Right lobe of liver (tissue), 4 donors: ENCODE results near the gene SHCBP1.

ENCODE experiments used
- CTCF ChIP-seq, 4 donors: fragments of 200-600 bp in 3 of 4; fragments of 450-650 bp in 1 of 4; IDR thresholded peaks; one replicate each; pipeline versions ENCODE4 v1.5.1 to v1.8.0; 2016 to 2022; ENCODE audit warnings: antibody characterized with exemption in 4 of 4, mild to moderate bottlenecking in 2 of 4
- POLR2A ChIP-seq: fragments of 450-650 bp; IDR thresholded peaks from one replicate; pipeline ENCODE4 v1.6.1; 2017; ENCODE audit warnings: antibody characterized with exemption, mild to moderate bottlenecking
- donor health status: DM: no; HTN: no; CAD: no.
- donor health status: DM: no; HTN: no; CAD: no.
- donor health status: DM: no; HTN: yes; CAD: no.

GRCh38 chr16:46569231-46569735 is 51.9 kb downstream of the SHCBP1 start:
- TF ChIP-seq CTCF (IDR thresholded peaks at IDR 0.05): no peak
- no peak for TF ChIP-seq POLR2A
